ENCODE results near the gene PRR15.

- no peak for TF ChIP-seq CTCF (IDR thresholded peaks at IDR 0.05 in 2 of 3, conservative IDR thresholded peaks at IDR 0.05 in 1 of 3; ENCODE audit: borderline replicate concordance in 1 of 3, insufficient read depth in 1 of 3, low read depth in 2 of 3, low read length in 2 of 3)
- no peak for TF ChIP-seq POLR2A (IDR thresholded peaks at IDR 0.05; ENCODE audit: borderline replicate concordance, extremely low read depth, insufficient read depth, insufficient read length)
- TF ChIP-seq TCF7L2 (IDR thresholded peaks at IDR 0.05; ENCODE audit: borderline replicate concordance, extremely low read depth, insufficient read depth, insufficient read length), result no peak
- no peak for TF ChIP-seq SIN3A (IDR thresholded peaks at IDR 0.05; ENCODE audit: low read depth)
Measured at GRCh38 chr7:29593459-29593858, 29.8 kb downstream of the PRR15 start.
